K562 (cell line): ENCODE measurements around the gene TRIM62. TPM values are rescaled to one million over a fixed set of nuclear protein-coding genes. Genes with fewer than 3 reads are reported as not detected.

ENCODE experiments used
- E2F4 ChIP-seq: sonication (generic); formaldehyde crosslinking; IDR thresholded peaks from 2 replicates; pipeline ENCODE4 v1.8.0; 2022; ENCODE audit warnings: mild to moderate bottlenecking, low read depth, missing genetic modification reagents
- HCFC1 ChIP-seq: IDR thresholded peaks from 2 replicates; pipeline ENCODE4 v1.6.1; 2012; ENCODE audit warnings: low read depth, low read length, improper control_type of control experiment
- HDAC8 ChIP-seq: fragments of 450-650 bp; IDR thresholded peaks from 2 replicates; pipeline ENCODE4 v1.6.1; 2016; ENCODE audit warnings: mild to moderate bottlenecking, missing genetic modification characterization, moderate library complexity, missing compliant biosample characterization
- ILK ChIP-seq: fragments of 450-650 bp; IDR thresholded peaks from 2 replicates; pipeline ENCODE4 v1.6.1; 2016; ENCODE audit warnings: missing genetic modification characterization, low read depth, mild to moderate bottlenecking, missing compliant biosample characterization, moderate library complexity, borderline replicate concordance
- MGA ChIP-seq: fragments of 450-650 bp; IDR thresholded peaks from 2 replicates; pipeline ENCODE4 v1.6.1; 2016; ENCODE audit warnings: mild to moderate bottlenecking, moderate library complexity
- MXI1 ChIP-seq: IDR thresholded peaks from 2 replicates; pipeline ENCODE4 v1.6.1; 2011; ENCODE audit warnings: low read depth, mild to moderate bottlenecking, improper control_type of control experiment, low read length
- TFE3 ChIP-seq: fragments of 450-650 bp; formaldehyde crosslinking; IDR thresholded peaks from 2 replicates; pipeline ENCODE4 v1.4.0; 2020; ENCODE audit warnings: mild to moderate bottlenecking, mixed read lengths
- polyA plus RNA-seq, 8 experiments: library from polyadenylated mRNA; depleted of rRNA in 4 of 8; stranded (reverse) in 5 of 8; unstranded in 3 of 8; fragments of >200 nt; fragmentation: Nextera tagmentation in 2 of 8; fragmentation: Illumina TruSeq in 1 of 8; extraction: Ambion mirVana in 2 of 8; extraction: Trizol in 1 of 8; gene quantifications; 2 replicates each; pipeline versions ENCODE4 v1.2.1 to v1.2.3, GENCODE V29; 2011 to 2014; ENCODE audit warnings: inconsistent platforms in 1 of 8, missing spikeins in 1 of 8
- total RNA-seq, 7 experiments: library from RNA; depleted of rRNA in 6 of 7; stranded (reverse); fragments of >200 nt in 6 of 7; fragmentation: Illumina TruSeq in 2 of 7; extraction: Trizol in 2 of 7; gene quantifications; 2 replicates each; pipeline versions ENCODE4 v1.2.1 to v1.2.3, GENCODE V29; 2011 to 2021; ENCODE audit warnings: low replicate concordance in 1 of 7
- TF ChIP-seq, protein P1 (sequence below): sonication (generic); formaldehyde crosslinking; IDR thresholded peaks from 2 replicates; pipeline ENCODE4 v1.8.1; 2023; ENCODE audit warnings: mild to moderate bottlenecking, missing genetic modification reagents

Gene TRIM62
- total and polyA plus RNA-seq, 9 of the 15 experiments (the other 6 are each of a cell fraction or from before 2014, with no cell fraction given), result 0.18 to 2.3 (median 0.52) TPM

DNA sequence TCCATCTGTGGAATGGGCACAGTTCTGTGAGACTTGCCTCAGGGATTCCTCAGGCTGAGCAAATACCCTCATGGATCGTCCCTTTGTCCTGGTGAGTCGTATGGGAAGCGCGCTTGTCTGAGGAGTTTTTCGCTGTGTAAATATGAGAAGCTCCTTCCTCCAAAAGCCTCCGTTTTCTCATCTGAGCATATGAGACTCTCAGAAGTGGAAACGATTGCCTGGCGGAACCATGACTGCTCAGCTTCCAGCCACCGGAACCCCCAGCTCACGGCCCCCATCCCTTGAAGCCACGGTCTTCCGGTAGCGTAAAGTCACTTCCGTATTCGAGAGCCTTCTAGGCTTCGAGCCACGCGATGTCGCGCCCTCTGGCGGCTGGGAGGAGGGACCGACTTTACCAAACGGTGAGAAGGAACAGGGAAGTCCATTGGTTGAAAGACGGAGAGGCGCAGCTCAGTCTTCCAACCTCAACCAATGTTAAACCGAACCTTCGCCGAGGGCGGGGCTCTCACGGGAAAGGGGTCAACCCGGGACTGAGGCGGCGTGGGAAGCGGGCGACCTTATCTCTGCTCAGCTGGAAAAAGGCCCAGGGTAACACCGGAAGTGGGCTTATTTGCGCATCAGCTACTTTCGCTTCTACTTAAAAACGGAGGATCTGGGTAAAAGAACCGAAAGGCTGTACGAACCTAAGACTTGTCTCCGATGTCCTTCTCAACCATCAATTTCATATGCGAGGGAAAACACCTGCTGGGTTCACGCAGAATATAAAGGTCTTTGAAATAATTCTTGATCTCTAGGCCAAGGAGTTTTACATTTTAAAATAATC is 54.6 kb downstream of the TRIM62 start (continued):
- TF ChIP-seq MGA (peak; percentile 45), E2F4 (CRISPR knock-in tag) (no peak), TFE3 (no peak), HCFC1 (peak; percentile 80), MXI1 (no peak), HDAC8 (tag) (no peak), ILK (no peak)
- TF ChIP-seq, protein P1, sequence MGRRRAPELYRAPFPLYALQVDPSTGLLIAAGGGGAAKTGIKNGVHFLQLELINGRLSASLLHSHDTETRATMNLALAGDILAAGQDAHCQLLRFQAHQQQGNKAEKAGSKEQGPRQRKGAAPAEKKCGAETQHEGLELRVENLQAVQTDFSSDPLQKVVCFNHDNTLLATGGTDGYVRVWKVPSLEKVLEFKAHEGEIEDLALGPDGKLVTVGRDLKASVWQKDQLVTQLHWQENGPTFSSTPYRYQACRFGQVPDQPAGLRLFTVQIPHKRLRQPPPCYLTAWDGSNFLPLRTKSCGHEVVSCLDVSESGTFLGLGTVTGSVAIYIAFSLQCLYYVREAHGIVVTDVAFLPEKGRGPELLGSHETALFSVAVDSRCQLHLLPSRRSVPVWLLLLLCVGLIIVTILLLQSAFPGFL, result no peak
